Neural cell (in vitro differentiated cells): ENCODE results near the gene MAP3K1.

ENCODE experiments used
- EP300 ChIP-seq: fragments of 450-650 bp; conservative IDR thresholded peaks from 2 replicates; pipeline ENCODE4 v1.6.1; 2014; ENCODE audit warnings: antibody characterized with exemption, mild to moderate bottlenecking, moderate library complexity; ENCODE audit not compliant: poor library complexity, severe bottlenecking
- EZH2 ChIP-seq: fragments of 200-600, 300-800 bp; shearing (Covaris generic), sonication (generic); IDR thresholded peaks from 2 replicates; pipeline ENCODE4 v1.6.1; 2014; ENCODE audit warnings: antibody characterized with exemption, low read length, borderline replicate concordance, mild to moderate bottlenecking; ENCODE audit not compliant: insufficient read depth, poor library complexity, severe bottlenecking
- MXI1 ChIP-seq: fragments of 450-650 bp; conservative IDR thresholded peaks from 2 replicates; pipeline ENCODE4 v1.6.1; 2014; ENCODE audit warnings: antibody characterized with exemption, mild to moderate bottlenecking; ENCODE audit not compliant: poor library complexity, severe bottlenecking
- POLR2AphosphoS5 ChIP-seq: IDR thresholded peaks from 2 replicates; pipeline ENCODE4 v1.6.1; 2012
- RAD21 ChIP-seq: fragments of 450-650 bp; conservative IDR thresholded peaks from 2 replicates; pipeline ENCODE4 v1.6.1; 2014; ENCODE audit warnings: antibody characterized with exemption, mild to moderate bottlenecking, moderate library complexity
- TAF1 ChIP-seq: IDR thresholded peaks from 2 replicates; pipeline ENCODE4 v1.6.1; 2012; ENCODE audit warnings: low read depth
- TF ChIP-seq, protein P1 (sequence below): fragments of 450-650 bp; IDR thresholded peaks from 2 replicates; pipeline ENCODE4 v1.5.1; 2014; ENCODE audit warnings: antibody characterized with exemption, mild to moderate bottlenecking, moderate library complexity; ENCODE audit not compliant: poor library complexity, severe bottlenecking
- TF ChIP-seq, protein P2 (sequence below): IDR thresholded peaks from 2 replicates; pipeline ENCODE4 v1.6.1; 2012; ENCODE audit warnings: borderline replicate concordance

DNA sequence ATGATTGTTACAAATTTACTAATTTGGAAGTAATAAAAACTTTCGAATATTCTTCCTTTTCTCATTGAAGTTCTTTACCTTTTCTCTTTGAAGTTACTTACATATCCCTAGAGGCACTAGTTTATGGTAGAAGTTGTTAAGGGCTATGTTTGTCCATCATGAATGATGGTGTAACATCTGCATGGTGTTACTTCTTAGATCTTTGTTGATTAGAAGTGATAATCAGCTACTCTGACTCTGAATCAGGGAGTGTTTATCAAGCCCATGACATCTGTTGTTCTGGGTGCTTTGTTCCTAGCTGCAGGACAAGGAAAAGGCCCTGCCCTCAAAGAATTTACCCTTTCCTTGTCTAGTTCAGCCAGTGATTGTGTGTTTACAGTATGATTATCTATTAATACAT is 32.9 kb downstream of the MAP3K1 start:
- TF ChIP-seq, protein P1, sequence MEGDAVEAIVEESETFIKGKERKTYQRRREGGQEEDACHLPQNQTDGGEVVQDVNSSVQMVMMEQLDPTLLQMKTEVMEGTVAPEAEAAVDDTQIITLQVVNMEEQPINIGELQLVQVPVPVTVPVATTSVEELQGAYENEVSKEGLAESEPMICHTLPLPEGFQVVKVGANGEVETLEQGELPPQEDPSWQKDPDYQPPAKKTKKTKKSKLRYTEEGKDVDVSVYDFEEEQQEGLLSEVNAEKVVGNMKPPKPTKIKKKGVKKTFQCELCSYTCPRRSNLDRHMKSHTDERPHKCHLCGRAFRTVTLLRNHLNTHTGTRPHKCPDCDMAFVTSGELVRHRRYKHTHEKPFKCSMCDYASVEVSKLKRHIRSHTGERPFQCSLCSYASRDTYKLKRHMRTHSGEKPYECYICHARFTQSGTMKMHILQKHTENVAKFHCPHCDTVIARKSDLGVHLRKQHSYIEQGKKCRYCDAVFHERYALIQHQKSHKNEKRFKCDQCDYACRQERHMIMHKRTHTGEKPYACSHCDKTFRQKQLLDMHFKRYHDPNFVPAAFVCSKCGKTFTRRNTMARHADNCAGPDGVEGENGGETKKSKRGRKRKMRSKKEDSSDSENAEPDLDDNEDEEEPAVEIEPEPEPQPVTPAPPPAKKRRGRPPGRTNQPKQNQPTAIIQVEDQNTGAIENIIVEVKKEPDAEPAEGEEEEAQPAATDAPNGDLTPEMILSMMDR: no peak
- TF ChIP-seq TAF1: no peak
- TF ChIP-seq POLR2AphosphoS5: no peak
- no peak for TF ChIP-seq EP300
- TF ChIP-seq, protein P2, sequence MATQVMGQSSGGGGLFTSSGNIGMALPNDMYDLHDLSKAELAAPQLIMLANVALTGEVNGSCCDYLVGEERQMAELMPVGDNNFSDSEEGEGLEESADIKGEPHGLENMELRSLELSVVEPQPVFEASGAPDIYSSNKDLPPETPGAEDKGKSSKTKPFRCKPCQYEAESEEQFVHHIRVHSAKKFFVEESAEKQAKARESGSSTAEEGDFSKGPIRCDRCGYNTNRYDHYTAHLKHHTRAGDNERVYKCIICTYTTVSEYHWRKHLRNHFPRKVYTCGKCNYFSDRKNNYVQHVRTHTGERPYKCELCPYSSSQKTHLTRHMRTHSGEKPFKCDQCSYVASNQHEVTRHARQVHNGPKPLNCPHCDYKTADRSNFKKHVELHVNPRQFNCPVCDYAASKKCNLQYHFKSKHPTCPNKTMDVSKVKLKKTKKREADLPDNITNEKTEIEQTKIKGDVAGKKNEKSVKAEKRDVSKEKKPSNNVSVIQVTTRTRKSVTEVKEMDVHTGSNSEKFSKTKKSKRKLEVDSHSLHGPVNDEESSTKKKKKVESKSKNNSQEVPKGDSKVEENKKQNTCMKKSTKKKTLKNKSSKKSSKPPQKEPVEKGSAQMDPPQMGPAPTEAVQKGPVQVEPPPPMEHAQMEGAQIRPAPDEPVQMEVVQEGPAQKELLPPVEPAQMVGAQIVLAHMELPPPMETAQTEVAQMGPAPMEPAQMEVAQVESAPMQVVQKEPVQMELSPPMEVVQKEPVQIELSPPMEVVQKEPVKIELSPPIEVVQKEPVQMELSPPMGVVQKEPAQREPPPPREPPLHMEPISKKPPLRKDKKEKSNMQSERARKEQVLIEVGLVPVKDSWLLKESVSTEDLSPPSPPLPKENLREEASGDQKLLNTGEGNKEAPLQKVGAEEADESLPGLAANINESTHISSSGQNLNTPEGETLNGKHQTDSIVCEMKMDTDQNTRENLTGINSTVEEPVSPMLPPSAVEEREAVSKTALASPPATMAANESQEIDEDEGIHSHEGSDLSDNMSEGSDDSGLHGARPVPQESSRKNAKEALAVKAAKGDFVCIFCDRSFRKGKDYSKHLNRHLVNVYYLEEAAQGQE: no peak
- TF ChIP-seq MXI1: no peak
- no peak for TF ChIP-seq RAD21
- TF ChIP-seq EZH2: no peak
